ENCODE data around the gene SCAF11. TPM values are rescaled to one million over a fixed set of nuclear protein-coding genes. Genes with fewer than 3 reads are reported as not detected.

The SCAF11 gene
- total RNA-seq, 4 donors from 2014 or later = 152 to 294 (median 173) TPM

DNA sequence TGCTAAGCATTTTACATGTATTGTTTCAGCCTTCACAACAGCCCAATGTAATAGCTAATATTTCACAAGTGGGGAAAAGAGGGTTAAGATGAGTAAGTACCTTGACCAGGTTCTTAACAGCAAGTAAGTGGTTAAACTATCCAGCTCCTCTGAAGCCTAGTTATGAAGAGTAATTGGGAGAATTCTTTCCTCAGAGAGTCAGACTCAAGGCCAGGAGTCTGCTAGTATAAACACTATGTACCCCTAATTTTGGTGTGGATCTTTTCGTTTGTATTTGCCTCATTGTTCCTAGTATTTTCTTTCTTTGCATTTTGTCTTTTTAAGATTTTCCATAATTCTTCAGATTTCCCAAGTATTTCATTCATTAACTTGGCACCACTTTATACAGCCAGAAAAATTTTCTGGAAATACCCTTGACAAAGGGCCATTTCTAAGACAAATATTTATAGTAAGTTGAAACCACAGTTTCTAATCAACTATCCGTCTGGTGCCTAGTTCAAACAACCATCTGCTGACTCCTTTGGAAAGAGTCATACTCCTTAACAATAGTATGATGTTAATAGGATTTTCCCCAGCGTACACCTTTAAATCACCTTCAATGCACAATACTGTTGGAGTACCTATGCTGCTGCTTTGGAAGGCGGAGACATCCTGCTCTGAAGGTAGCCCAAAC, 81.2 kb downstream of the SCAF11 start:
- intact Hi-C loops (cut with DNase I) = no loop called here
- H3K27me3 ChIP-seq = no peaks in the 10 kb centered on the region
- WGBS, 2 donors = 76 to 78% methylated on average over 4 of the region's 4 CpGs
- TF ChIP-seq POLR2A (IDR thresholded peaks at IDR 0.05) = no peak
- TF ChIP-seq, protein P1, sequence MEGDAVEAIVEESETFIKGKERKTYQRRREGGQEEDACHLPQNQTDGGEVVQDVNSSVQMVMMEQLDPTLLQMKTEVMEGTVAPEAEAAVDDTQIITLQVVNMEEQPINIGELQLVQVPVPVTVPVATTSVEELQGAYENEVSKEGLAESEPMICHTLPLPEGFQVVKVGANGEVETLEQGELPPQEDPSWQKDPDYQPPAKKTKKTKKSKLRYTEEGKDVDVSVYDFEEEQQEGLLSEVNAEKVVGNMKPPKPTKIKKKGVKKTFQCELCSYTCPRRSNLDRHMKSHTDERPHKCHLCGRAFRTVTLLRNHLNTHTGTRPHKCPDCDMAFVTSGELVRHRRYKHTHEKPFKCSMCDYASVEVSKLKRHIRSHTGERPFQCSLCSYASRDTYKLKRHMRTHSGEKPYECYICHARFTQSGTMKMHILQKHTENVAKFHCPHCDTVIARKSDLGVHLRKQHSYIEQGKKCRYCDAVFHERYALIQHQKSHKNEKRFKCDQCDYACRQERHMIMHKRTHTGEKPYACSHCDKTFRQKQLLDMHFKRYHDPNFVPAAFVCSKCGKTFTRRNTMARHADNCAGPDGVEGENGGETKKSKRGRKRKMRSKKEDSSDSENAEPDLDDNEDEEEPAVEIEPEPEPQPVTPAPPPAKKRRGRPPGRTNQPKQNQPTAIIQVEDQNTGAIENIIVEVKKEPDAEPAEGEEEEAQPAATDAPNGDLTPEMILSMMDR (IDR thresholded peaks at IDR 0.05) = no peak
- no peak overlapping the region for H3K4me3 ChIP-seq (replicated peaks in 1 of 3)
- DNase-seq = no peak
- no peak overlapping the region for H3K27ac ChIP-seq
- no peaks in the 10 kb centered on the region for H3K9me3 ChIP-seq
- no peaks in the 10 kb centered on the region for H3K36me3 ChIP-seq
- H3K4me1 ChIP-seq = no peaks in the 10 kb centered on the region

DNA sequence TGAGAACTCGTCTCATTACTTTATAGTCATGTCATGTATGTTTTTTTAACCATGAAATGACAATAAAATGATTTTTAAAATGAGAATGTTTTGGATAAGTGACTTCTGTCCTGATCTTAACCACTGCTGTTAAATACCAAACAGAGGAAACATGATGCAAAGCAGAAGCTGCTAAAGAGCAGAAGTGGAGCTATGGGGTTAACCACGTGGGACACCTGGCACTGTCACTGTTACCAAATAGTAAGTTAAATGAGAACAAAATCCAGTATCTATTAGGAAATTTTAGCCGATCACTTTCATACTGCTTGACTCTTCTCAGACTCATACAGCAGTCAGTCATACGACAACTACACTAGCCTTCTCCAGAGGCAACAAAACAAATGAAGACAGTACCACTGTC, 82.4 kb downstream of the SCAF11 start:
- no peak overlapping the region for H3K27ac ChIP-seq
- no peak overlapping the region for H3K4me3 ChIP-seq (replicated peaks in 1 of 3)
- no peaks in the 10 kb centered on the region for H3K9me3 ChIP-seq
- 95 to 96% methylated on average over 4 of the region's 4 CpGs for WGBS, 2 donors
- intact Hi-C loops (cut with DNase I) = no loop called here
- H3K27me3 ChIP-seq = no peaks in the 10 kb centered on the region
- TF ChIP-seq, protein P1 (IDR thresholded peaks at IDR 0.05) = no peak
- DNase-seq = no peak
- H3K4me1 ChIP-seq = no peaks in the 10 kb centered on the region
- no peaks in the 10 kb centered on the region for H3K36me3 ChIP-seq

DNA sequence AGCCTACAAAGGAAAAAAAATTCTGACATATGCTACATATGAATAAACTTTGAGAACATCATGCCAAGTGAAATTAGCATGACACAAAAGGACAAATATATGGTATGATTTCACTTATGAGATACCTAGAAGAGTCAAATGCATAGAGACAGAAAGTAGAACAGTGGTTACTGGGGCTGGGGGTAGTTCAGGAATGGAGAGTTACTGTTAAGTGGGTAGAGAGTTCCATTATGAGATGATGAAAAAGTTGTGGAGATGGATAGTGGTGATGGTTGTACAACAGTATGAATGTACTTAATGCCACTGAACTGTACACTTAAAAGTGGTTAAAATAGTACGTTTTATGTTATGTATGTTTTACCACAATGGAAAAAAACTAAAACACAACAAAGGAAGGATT, 92.3 kb downstream of the SCAF11 start:
- no peaks in the 10 kb centered on the region for H3K27me3 ChIP-seq
- no peak overlapping the region for H3K27ac ChIP-seq
- intact Hi-C loops (cut with DNase I) = no loop called here
- peaks cover 15 to 20% of the 10 kb centered on the region in 2 donors for H3K36me3 ChIP-seq
- TF ChIP-seq, protein P1 (IDR thresholded peaks at IDR 0.05) = no peak
- TF ChIP-seq POLR2A (IDR thresholded peaks at IDR 0.05) = no peak
- H3K9me3 ChIP-seq = no peaks in the 10 kb centered on the region
- DNase-seq = no peak
- no peaks in the 10 kb centered on the region for H3K4me1 ChIP-seq
- 93 to 100% methylated on average over 1 of the region's 1 CpG for WGBS, 2 donors
- no peak overlapping the region for H3K4me3 ChIP-seq (replicated peaks in 1 of 3)

DNA sequence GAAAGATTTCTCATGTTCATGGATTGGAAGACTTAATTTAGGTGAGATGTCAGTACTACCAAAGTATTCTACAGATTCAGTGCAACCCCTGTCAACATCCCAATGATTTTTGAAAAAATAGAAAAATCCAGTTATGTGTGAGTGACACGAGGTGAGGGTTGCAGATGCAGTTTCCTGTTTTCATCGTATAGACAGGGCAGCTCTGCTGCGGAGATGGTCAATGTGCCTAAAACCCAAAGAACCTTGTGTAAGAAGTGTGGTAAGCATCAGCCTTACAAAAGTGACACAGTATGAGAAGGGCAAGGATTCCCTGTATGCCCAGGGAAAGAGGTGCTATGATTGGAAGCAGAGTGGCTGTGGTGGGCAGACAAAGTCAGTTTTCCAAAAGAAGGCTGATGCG, 94.4 kb downstream of the SCAF11 start:
- H3K4me1 ChIP-seq = no peaks in the 10 kb centered on the region
- no peak overlapping the region for H3K4me3 ChIP-seq (replicated peaks in 1 of 3)
- no peak for DNase-seq
- 93 to 97% methylated on average over 4 of the region's 4 CpGs for WGBS, 2 donors
- no peak overlapping the region for H3K27ac ChIP-seq
- intact Hi-C loops (cut with DNase I) = no loop called here
- peaks cover 20% of the 10 kb centered on the region in 2 donors for H3K36me3 ChIP-seq
- TF ChIP-seq POLR2A (IDR thresholded peaks at IDR 0.05) = no peak
- TF ChIP-seq, protein P1 (IDR thresholded peaks at IDR 0.05) = no peak
- H3K9me3 ChIP-seq = no peaks in the 10 kb centered on the region
- H3K27me3 ChIP-seq = no peaks in the 10 kb centered on the region

DNA sequence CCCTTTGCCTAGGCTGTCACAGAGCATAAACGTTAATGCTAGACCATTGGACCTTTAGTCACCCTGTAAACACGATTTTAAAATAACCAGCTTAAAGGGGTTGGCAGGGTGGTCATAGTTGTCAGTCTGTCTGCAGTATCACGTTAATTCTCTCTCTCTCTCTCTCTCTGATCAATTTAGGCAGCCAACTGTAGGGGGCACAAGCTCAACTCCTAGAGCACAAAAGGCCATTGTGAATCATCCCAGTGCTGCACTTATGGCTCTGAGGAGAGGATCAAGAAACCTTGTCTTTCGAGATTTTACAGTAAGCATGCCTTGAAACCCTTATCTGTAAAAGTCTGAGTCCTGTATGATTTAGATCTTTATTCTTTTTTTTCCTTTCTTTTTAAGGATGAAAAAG, 97.1 kb downstream of the SCAF11 start:
- Histone ChIP-seq H3K36me3 (peaks cover 15 to 20% of the 10 kb centered on the region in 2 donors), H3K4me1 (no peaks in the 10 kb centered on the region), H3K4me3 (replicated peaks in 1 of 3) (no peak overlapping the region), H3K9me3 (no peaks in the 10 kb centered on the region), H3K27me3 (no peaks in the 10 kb centered on the region), H3K27ac (no peak overlapping the region)
- intact Hi-C loops (cut with DNase I) = no loop called here
- no peak for TF ChIP-seq POLR2A (IDR thresholded peaks at IDR 0.05)
- TF ChIP-seq, protein P1 (IDR thresholded peaks at IDR 0.05) = no peak
- no peak for DNase-seq
- 72 to 79% methylated on average over 4 of the region's 4 CpGs for WGBS, 2 donors
